ENCODE results near the gene SYNGR4.

DNA sequence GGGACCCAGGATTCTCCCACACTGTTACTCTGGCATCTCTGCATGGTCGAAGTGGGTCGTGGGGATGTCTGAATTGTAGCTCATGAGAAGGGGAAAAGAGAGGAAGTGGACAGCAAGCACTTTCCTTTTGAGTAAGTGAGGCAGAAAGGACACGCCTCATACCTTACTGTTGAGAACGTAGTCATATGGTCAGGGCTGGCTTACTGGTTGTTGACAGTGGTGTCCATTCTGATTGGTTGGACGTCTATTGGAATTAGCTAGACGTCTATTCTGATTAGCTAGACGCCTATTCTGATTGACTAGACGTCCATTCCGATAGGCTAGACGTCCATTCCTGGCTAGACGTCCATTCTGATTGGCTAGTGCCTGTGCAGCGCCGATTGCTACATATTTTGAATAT, 41.7 kb downstream of the SYNGR4 start:
- TF ChIP-seq GATA3 (IDR thresholded peaks at IDR 0.05; ENCODE audit: low read depth, low read length) (no peak), GATA2 (IDR thresholded peaks at IDR 0.05; ENCODE audit: low read depth, low read length) (no peak)

Measured in SH-SY5Y (cell line).